Brain microvascular endothelial cell (primary cell): ENCODE results near the gene SLC8A1.

ENCODE experiments used
- DNase-seq: peaks from one replicate; pipeline ENCODE4 v3.0.0-alpha.2; 2020
- H3K27ac ChIP-seq: fragments of 250-450 bp; sonication (Bioruptor Pico); 2 replicates; pipeline ENCODE4 v1.5.1; 2020; ENCODE audit warnings: mild to moderate bottlenecking, moderate library complexity
- H3K27me3 ChIP-seq: fragments of 250-450 bp; sonication (Bioruptor Pico); replicated peaks from 2 replicates; pipeline ENCODE4 v1.5.1; 2020; ENCODE audit warnings: mild to moderate bottlenecking
- H3K36me3 ChIP-seq: fragments of 250-450 bp; sonication (Bioruptor Pico); replicated peaks from 2 replicates; pipeline ENCODE4 v1.5.1; 2020; ENCODE audit warnings: mild to moderate bottlenecking
- H3K4me3 ChIP-seq: 2 replicates; pipeline ENCODE4 v1.5.1; 2011; ENCODE audit warnings: low read depth, mild to moderate bottlenecking, control low read depth, low read length, moderate library complexity
- CTCF ChIP-seq: IDR thresholded peaks from 2 replicates; pipeline ENCODE4 v1.5.1; 2011; ENCODE audit warnings: low read depth, mild to moderate bottlenecking, moderate library complexity, low read length, control low read depth, inconsistent platforms; ENCODE audit errors: missing control alignments
- in situ Hi-C: cut with HindIII; loops from 2 replicates; pipeline ENCODE4 v1.10.0; 2017; ENCODE audit warnings: low sequenced_read_pairs, low pct_ligation_motif_present

Gene SLC8A1

GRCh38 chr2:40410695-40411094 lies 41.2 kb downstream of the SLC8A1 start:
- H3K27ac ChIP-seq: no peak overlapping the region
- no peaks in the 10 kb centered on the region for H3K27me3 ChIP-seq
- H3K36me3 ChIP-seq: no peaks in the 10 kb centered on the region
- in situ Hi-C loops: no loop called here
- no peak overlapping the region for H3K4me3 ChIP-seq
- DNase-seq: no peak
- TF ChIP-seq CTCF: no peak

GRCh38 chr2:40409734-40410133 lies 42.2 kb downstream of the SLC8A1 start:
- H3K36me3 ChIP-seq: no peaks in the 10 kb centered on the region
- H3K4me3 ChIP-seq: no peak overlapping the region
- no peak for DNase-seq
- no peaks in the 10 kb centered on the region for H3K27me3 ChIP-seq
- in situ Hi-C loops: no loop called here
- no peak overlapping the region for H3K27ac ChIP-seq
- no peak for TF ChIP-seq CTCF

- in situ Hi-C loops: no loop called here
- DNase-seq: no peak
- no peak for TF ChIP-seq CTCF
- Histone ChIP-seq H3K4me3 (no peak overlapping the region), H3K36me3 (no peaks in the 10 kb centered on the region), H3K27me3 (no peaks in the 10 kb centered on the region), H3K27ac (no peak overlapping the region)
Observed at GRCh38 chr2:40406485-40407289, 45.2 kb downstream of the SLC8A1 start.

- in situ Hi-C loops: no loop called here
- Histone ChIP-seq H3K4me3 (no peak overlapping the region), H3K27ac (no peak overlapping the region), H3K36me3 (no peaks in the 10 kb centered on the region), H3K27me3 (no peaks in the 10 kb centered on the region)
- no peak for TF ChIP-seq CTCF
- no peak for DNase-seq
Observed at GRCh38 chr2:40405465-40405864, 46.4 kb downstream of the SLC8A1 start.

GRCh38 chr2:40404517-40404916 lies 47.4 kb downstream of the SLC8A1 start:
- in situ Hi-C loops: no loop called here
- H3K36me3 ChIP-seq: no peaks in the 10 kb centered on the region
- DNase-seq: no peak
- TF ChIP-seq CTCF: no peak
- no peaks in the 10 kb centered on the region for H3K27me3 ChIP-seq
- no peak overlapping the region for H3K27ac ChIP-seq
- H3K4me3 ChIP-seq: no peak overlapping the region
